ENCODE measurements around the gene ERMARD.

Gene ERMARD

GRCh38 chr6:169763308-169763707, 11.9 kb downstream of the ERMARD start:
- no peak for TF ChIP-seq GATA2 (IDR thresholded peaks at IDR 0.05; ENCODE audit: low read depth, low read length)
- no peak for TF ChIP-seq GATA3 (IDR thresholded peaks at IDR 0.05; ENCODE audit: low read depth, low read length)

- no peak for TF ChIP-seq GATA2 (IDR thresholded peaks at IDR 0.05; ENCODE audit: low read depth, low read length)
- no peak for TF ChIP-seq GATA3 (IDR thresholded peaks at IDR 0.05; ENCODE audit: low read depth, low read length)
These were observed 12.5 kb downstream of the ERMARD start for GRCh38 chr6:169763881-169764280.

GRCh38 chr6:169766232-169766631, 14.8 kb downstream of the ERMARD start:
- TF ChIP-seq GATA3 (IDR thresholded peaks at IDR 0.05; ENCODE audit: low read depth, low read length) (no peak), GATA2 (IDR thresholded peaks at IDR 0.05; ENCODE audit: low read depth, low read length) (no peak)

GRCh38 chr6:169766921-169767736, 15.7 kb downstream of the ERMARD start:
- no peak for TF ChIP-seq GATA3 (IDR thresholded peaks at IDR 0.05; ENCODE audit: low read depth, low read length)
- no peak for TF ChIP-seq GATA2 (IDR thresholded peaks at IDR 0.05; ENCODE audit: low read depth, low read length)

- TF ChIP-seq GATA3 (IDR thresholded peaks at IDR 0.05; ENCODE audit: low read depth, low read length) (no peak), GATA2 (IDR thresholded peaks at IDR 0.05; ENCODE audit: low read depth, low read length) (no peak)
These were observed 22.9 kb downstream of the ERMARD start for GRCh38 chr6:169774347-169774746.

GRCh38 chr6:169775321-169775720, 23.9 kb downstream of the ERMARD start:
- TF ChIP-seq GATA3 (IDR thresholded peaks at IDR 0.05; ENCODE audit: low read depth, low read length) (no peak), GATA2 (IDR thresholded peaks at IDR 0.05; ENCODE audit: low read depth, low read length) (no peak)

GRCh38 chr6:169776379-169776778, 25.0 kb downstream of the ERMARD start:
- TF ChIP-seq GATA2 (IDR thresholded peaks at IDR 0.05; ENCODE audit: low read depth, low read length) (no peak), GATA3 (IDR thresholded peaks at IDR 0.05; ENCODE audit: low read depth, low read length) (no peak)

- TF ChIP-seq GATA3 (IDR thresholded peaks at IDR 0.05; ENCODE audit: low read depth, low read length): no peak
- TF ChIP-seq GATA2 (IDR thresholded peaks at IDR 0.05; ENCODE audit: low read depth, low read length): no peak
These were observed 26.5 kb downstream of the ERMARD start for GRCh38 chr6:169777896-169778295.

GRCh38 chr6:169778646-169779045, 27.2 kb downstream of the ERMARD start:
- no peak for TF ChIP-seq GATA2 (IDR thresholded peaks at IDR 0.05; ENCODE audit: low read depth, low read length)

GRCh38 chr6:169779092-169779815, 27.8 kb downstream of the ERMARD start:
- TF ChIP-seq GATA2 (IDR thresholded peaks at IDR 0.05; ENCODE audit: low read depth, low read length) (no peak), GATA3 (IDR thresholded peaks at IDR 0.05; ENCODE audit: low read depth, low read length) (no peak)

GRCh38 chr6:169779896-169780295, 28.5 kb downstream of the ERMARD start:
- no peak for TF ChIP-seq GATA2 (IDR thresholded peaks at IDR 0.05; ENCODE audit: low read depth, low read length)
- TF ChIP-seq GATA3 (IDR thresholded peaks at IDR 0.05; ENCODE audit: low read depth, low read length): no peak

GRCh38 chr6:169780571-169781091, 29.2 kb downstream of the ERMARD start:
- no peak for TF ChIP-seq GATA3 (IDR thresholded peaks at IDR 0.05; ENCODE audit: low read depth, low read length)
- TF ChIP-seq GATA2 (IDR thresholded peaks at IDR 0.05; ENCODE audit: low read depth, low read length): no peak

- TF ChIP-seq GATA2 (IDR thresholded peaks at IDR 0.05; ENCODE audit: low read depth, low read length) (no peak), GATA3 (IDR thresholded peaks at IDR 0.05; ENCODE audit: low read depth, low read length) (no peak)
These were observed 31.5 kb downstream of the ERMARD start for GRCh38 chr6:169782966-169783365.

GRCh38 chr6:169783401-169783800, 32.0 kb downstream of the ERMARD start:
- TF ChIP-seq GATA3 (IDR thresholded peaks at IDR 0.05; ENCODE audit: low read depth, low read length): no peak
